Astrocyte of the spinal cord (primary cell): Measurements from ENCODE around the gene HSD3B2.

Source experiments
- DNase-seq: peaks from one replicate; pipeline ENCODE4 v3.0.0; 2011; ENCODE audit warnings: low read depth, low spot score
- H3K4me3 ChIP-seq: 2 replicates; pipeline ENCODE4 v1.5.1; 2011; ENCODE audit warnings: low read depth, mild to moderate bottlenecking, low read length, moderate library complexity
- CTCF ChIP-seq: IDR thresholded peaks from 2 replicates; pipeline ENCODE4 v1.5.1; 2012; ENCODE audit warnings: low read depth, mild to moderate bottlenecking, low read length, inconsistent platforms
- in situ Hi-C: cut with HindIII; loops from 2 replicates; pipeline ENCODE4 v1.10.0; 2017; ENCODE audit warnings: low sequenced_read_pairs

The HSD3B2 gene

DNA sequence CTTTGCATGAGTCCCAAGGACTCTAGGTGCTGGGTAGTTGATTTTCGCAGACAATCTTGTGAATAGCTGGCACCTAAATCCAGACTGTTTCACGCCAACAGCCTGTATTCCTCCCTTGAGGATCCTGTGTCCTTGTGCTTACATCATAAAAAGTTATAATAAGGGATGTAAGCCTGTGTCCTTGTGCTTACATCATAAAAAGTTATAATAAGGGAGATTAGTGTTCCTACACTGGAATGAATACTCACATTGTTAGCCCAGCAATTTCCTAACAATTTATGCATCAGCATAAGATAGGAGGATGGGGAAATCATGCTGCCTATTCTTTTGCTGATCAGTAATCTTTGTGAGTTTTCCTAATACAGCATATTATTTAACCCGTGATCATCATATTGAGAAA lies 4.0 kb upstream of the HSD3B2 start:
- DNase-seq = no peak
- TF ChIP-seq CTCF = no peak
- in situ Hi-C loops = no loop called here
- no peak overlapping the region for H3K4me3 ChIP-seq

- in situ Hi-C loops = no loop called here
- TF ChIP-seq CTCF = no peak
- no peak for DNase-seq
- no peak overlapping the region for H3K4me3 ChIP-seq
Observed at GRCh38 chr1:119416006-119416640, 1.2 kb downstream of the HSD3B2 start.

- H3K4me3 ChIP-seq = no peak overlapping the region
- in situ Hi-C loops = no loop called here
- TF ChIP-seq CTCF = no peak
- no peak for DNase-seq
Observed at GRCh38 chr1:119419109-119419508, 4.2 kb downstream of the HSD3B2 start.

GRCh38 chr1:119420638-119421037 lies 5.7 kb downstream of the HSD3B2 start:
- H3K4me3 ChIP-seq = no peak overlapping the region
- DNase-seq = no peak
- TF ChIP-seq CTCF = no peak
- in situ Hi-C loops = no loop called here

- H3K4me3 ChIP-seq = no peak overlapping the region
- in situ Hi-C loops = no loop called here
- TF ChIP-seq CTCF = no peak
Observed at GRCh38 chr1:119422631-119423030, 7.7 kb downstream of the HSD3B2 start.

GRCh38 chr1:119428991-119429390 lies 14.0 kb downstream of the HSD3B2 start:
- DNase-seq = no peak
- in situ Hi-C loops = no loop called here
- no peak for TF ChIP-seq CTCF
- H3K4me3 ChIP-seq = no peak overlapping the region

More at GRCh38 chr1:119422631-119423030, 7.7 kb downstream of the HSD3B2 start:
- no peak for DNase-seq
